IMR-90 (cell line): Measurements from ENCODE around the gene COL1A1. TPM values are rescaled to one million over a fixed set of nuclear protein-coding genes. Genes with fewer than 3 reads are reported as not detected.

Experiments
- ATAC-seq: fragments of 200-7000 bp; cut with Tn5 transposase; 2 replicates; pipeline ENCODE4 v1.9.1; 2020; ENCODE audit warnings: low read depth, mild to moderate bottlenecking, moderate library complexity
- BruUV-seq: library from RNA; stranded (reverse); fragments of 400-500 nt; replicated peaks from 2 replicates; lab custom pipeline; 2021; lab: Mats Ljungman, UMichigan
- CTCF ChIA-PET: fragments of 300-600 bp; formaldehyde crosslinking; extraction: SDS; loops from one replicate; lab custom pipeline; 2021; ENCODE audit warnings: antibody characterized with exemption; lab: Yijun Ruan, JAX
- POLR2A ChIA-PET: fragments of 300-600 bp; sonication (Branson Sonifier 250); formaldehyde crosslinking; loops from one replicate; lab custom pipeline; 2022; ENCODE audit warnings: antibody characterized with exemption; ENCODE audit not compliant: unreplicated experiment; lab: Charles Lee
- DNase-seq: peaks from one replicate; pipeline ENCODE4 v3.0.0; 2013
- H2AFZ ChIP-seq: replicated peaks from 2 replicates; pipeline ENCODE3; 2013; ENCODE audit warnings: low read length, mild to moderate bottlenecking; ENCODE audit not compliant: poor library complexity
- H2AK5ac ChIP-seq: 2 replicates; pipeline ENCODE4 v1.6.1; 2013; ENCODE audit warnings: low read depth, low read length, inconsistent platforms
- H2AK9ac ChIP-seq: replicated peaks from 2 replicates; pipeline ENCODE3; 2013; ENCODE audit warnings: mild to moderate bottlenecking, low read depth, low read length, moderate library complexity; ENCODE audit not compliant: poor library complexity
- H2BK120ac ChIP-seq: 2 replicates; pipeline ENCODE4 v1.6.1; 2013; ENCODE audit warnings: low read depth, low read length, inconsistent platforms
- H2BK15ac ChIP-seq: 3 replicates; pipeline ENCODE4 v1.6.1; 2013; ENCODE audit warnings: low read depth, low read length, inconsistent platforms
- H2BK20ac ChIP-seq: 2 replicates; pipeline ENCODE4 v1.6.1; 2013; ENCODE audit warnings: low read depth, mild to moderate bottlenecking, inconsistent platforms, low read length, moderate library complexity
- H2BK5ac ChIP-seq: 2 replicates; pipeline ENCODE4 v1.6.1; 2013; ENCODE audit warnings: mild to moderate bottlenecking, low read depth, low read length, inconsistent platforms; ENCODE audit not compliant: poor library complexity, severe bottlenecking
- H3K14ac ChIP-seq: replicated peaks from 2 replicates; pipeline ENCODE4 v1.6.1; 2013; ENCODE audit warnings: low read depth, low read length, inconsistent platforms
- H3K18ac ChIP-seq: 2 replicates; pipeline ENCODE4 v1.6.1; 2013; ENCODE audit warnings: low read depth, low read length, control low read depth
- H3K23ac ChIP-seq: 2 replicates; pipeline ENCODE4 v1.6.1; 2013; ENCODE audit warnings: low read depth, low read length, inconsistent platforms
- H3K27ac ChIP-seq: 2 replicates; pipeline ENCODE4 v1.5.1; 2013; ENCODE audit warnings: mild to moderate bottlenecking, control low read depth, low read length; ENCODE audit not compliant: insufficient read depth
- H3K27me3 ChIP-seq: 2 replicates; pipeline ENCODE4 v1.6.1; 2013; ENCODE audit warnings: low read length; ENCODE audit not compliant: control insufficient read depth, insufficient read depth
- H3K36me3 ChIP-seq: 2 replicates; pipeline ENCODE4 v1.6.1; 2013; ENCODE audit warnings: low read length, mixed read lengths; ENCODE audit not compliant: control insufficient read depth, insufficient read depth
- H3K4ac ChIP-seq: 2 replicates; pipeline ENCODE4 v1.6.1; 2013; ENCODE audit warnings: low read depth, low read length, inconsistent platforms
- H3K4me1 ChIP-seq: 2 replicates; pipeline ENCODE4 v1.6.1; 2013; ENCODE audit warnings: low read length, mixed read lengths; ENCODE audit not compliant: control insufficient read depth, insufficient read depth
- H3K4me2 ChIP-seq: 2 replicates; pipeline ENCODE4 v1.6.1; 2013; ENCODE audit warnings: low read depth, mild to moderate bottlenecking, control low read depth, low read length, moderate library complexity
- H3K4me3 ChIP-seq: 2 replicates; pipeline ENCODE4 v1.5.1; 2013; ENCODE audit warnings: low read depth, mild to moderate bottlenecking, control low read depth, low read length, moderate library complexity; ENCODE audit not compliant: insufficient read depth
- H3K56ac ChIP-seq: 2 replicates; pipeline ENCODE4 v1.6.1; 2013; ENCODE audit warnings: low read length, inconsistent platforms; ENCODE audit not compliant: insufficient read depth; ENCODE audit errors: extremely low read depth
- H3K79me1 ChIP-seq, 2 experiments: 2 replicates each; pipeline ENCODE4 v1.6.1; 2013; ENCODE audit warnings: low read length in 2 of 2, inconsistent platforms in 1 of 2, low read depth in 1 of 2
- H3K9ac ChIP-seq: 2 replicates; pipeline ENCODE4 v1.6.1; 2013; ENCODE audit warnings: low read depth, low read length, control low read depth
- H3K9me1 ChIP-seq: 2 replicates; pipeline ENCODE4 v1.6.1; 2013; ENCODE audit warnings: low read length, inconsistent platforms; ENCODE audit not compliant: insufficient read depth
- H3K9me3 ChIP-seq: 2 replicates; pipeline ENCODE4 v1.6.1; 2013; ENCODE audit warnings: low read length; ENCODE audit not compliant: control insufficient read depth, insufficient read depth
- H4K20me1 ChIP-seq: 2 replicates; pipeline ENCODE4 v1.6.1; 2013; ENCODE audit warnings: low read length, inconsistent platforms; ENCODE audit not compliant: insufficient read depth
- H4K5ac ChIP-seq: 2 replicates; pipeline ENCODE4 v1.6.1; 2013; ENCODE audit warnings: mild to moderate bottlenecking, low read depth, low read length, control low read depth
- H4K8ac ChIP-seq, 2 experiments: 2 replicates each; pipeline ENCODE4 v1.6.1; 2013; ENCODE audit warnings: low read depth in 2 of 2, low read length in 2 of 2, control low read depth in 1 of 2, inconsistent platforms in 1 of 2
- H4K91ac ChIP-seq: 2 replicates; pipeline ENCODE4 v1.6.1; 2013; ENCODE audit warnings: low read depth, low read length, inconsistent platforms; ENCODE audit not compliant: insufficient read depth
- CEBPB ChIP-seq: IDR thresholded peaks from 2 replicates; pipeline ENCODE4 v1.6.1; 2012; ENCODE audit warnings: low read depth, low read length, improper control_type of control experiment
- MXI1 ChIP-seq: IDR thresholded peaks from 2 replicates; pipeline ENCODE4 v1.6.1; 2012; ENCODE audit warnings: low read depth, mild to moderate bottlenecking, low read length, moderate library complexity, borderline replicate concordance
- RCOR1 ChIP-seq: IDR thresholded peaks from 2 replicates; pipeline ENCODE4 v1.6.1; 2012; ENCODE audit warnings: mild to moderate bottlenecking, low read length, improper control_type of control experiment; ENCODE audit not compliant: insufficient replicate concordance
- WGBS, 2 experiments: methylation state at CpG; one replicate each; pipeline versions ENCODE4 v1.1.5 to v1.1.7; 2013; ENCODE audit warnings: missing lambda C conversion rate in 2 of 2; ENCODE audit not compliant: insufficient read length in 1 of 2; ENCODE audit errors: extremely low coverage in 2 of 2; 5-methylcytosine and 5-hydroxymethylcytosine counted together
- dilution Hi-C: fragments of 300-500 bp; cut with HindIII; formaldehyde crosslinking; loops from one replicate; pipeline ENCODE4 v1.14.3; 2018; ENCODE audit warnings: low sequenced_read_pairs; ENCODE audit not compliant: unreplicated experiment
- in situ Hi-C: fragments of 300-500 bp; cut with MboI; formaldehyde crosslinking; loops from 3 replicates; pipeline ENCODE4 v1.14.3; 2019; ENCODE audit warnings: low sequenced_read_pairs, inconsistent platforms, mixed read lengths
- intact Hi-C: fragments of 100-400 bp; cut with micrococcal nuclease; formaldehyde crosslinking; loops from 2 replicates; pipeline ENCODE4 v1.10.0; 2022
- polyA plus RNA-seq, 3 experiments: library from polyadenylated mRNA; depleted of rRNA; stranded (reverse); fragments of >200 nt; gene quantifications; 2 replicates each; pipeline ENCODE4 v1.2.3, GENCODE V29; 2012; ENCODE audit warnings: low replicate concordance in 1 of 3
- total RNA-seq: library from RNA; depleted of rRNA; stranded (reverse); fragments of >200 nt; gene quantifications from 2 replicates; pipeline ENCODE4 v1.2.3, GENCODE V29; 2012

COL1A1 gene
- total and polyA plus RNA-seq, 2 of the 4 experiments (the other 2 are of a cell fraction) = 2,180 to 4,350 TPM

GRCh38 chr17:50239937-50240336 lies 38.5 kb upstream of the COL1A1 start:
- H2AFZ ChIP-seq = no peak overlapping the region
- H3K4me3 ChIP-seq = no peak overlapping the region
- BruUV-seq = no TSS peak
- H3K14ac ChIP-seq = 0 out of 2 replicates have a peak overlapping the region, but pooled peaks have one; percentile 62
- WGBS, 2 experiments = no CpG with 5 or more reads among the region's 4 CpGs
- H4K5ac ChIP-seq = no peak overlapping the region
- no peak for DNase-seq
- no peaks in the 10 kb centered on the region for H3K36me3 ChIP-seq
- 0 out of 2 replicates have a peak overlapping the region, but pooled peaks have one; percentile 5 for H3K23ac ChIP-seq
- no peaks in the 10 kb centered on the region for H3K27me3 ChIP-seq
- H2BK5ac ChIP-seq = no peak overlapping the region
- H3K4me1 ChIP-seq = peaks cover 9% of the 10 kb centered on the region; the same call in 1 of the 2 replicates
- H3K9me1 ChIP-seq = peaks cover 5% of the 10 kb centered on the region
- no peaks in the 10 kb centered on the region; a peak in 1 of 4 replicates for H3K79me1 ChIP-seq
- TF ChIP-seq MXI1 (no peak), CEBPB (no peak), RCOR1 (no peak)
- H3K4ac ChIP-seq = no peak overlapping the region; the same call in 1 of the 2 replicates
- intact Hi-C loops (no loop called here), in situ Hi-C loops (no loop called here), dilution Hi-C loops (no loop called here)
- H3K9ac ChIP-seq = no peak overlapping the region
- H2AK5ac ChIP-seq = no peak overlapping the region
- H3K9me3 ChIP-seq = no peaks in the 10 kb centered on the region; the same call in 1 of the 2 replicates
- ChIA-PET CTCF (no interaction called here), POLR2A (no interaction called here)
- no peak overlapping the region for H3K56ac ChIP-seq
- no peak overlapping the region for H3K4me2 ChIP-seq
- no peak overlapping the region for H4K91ac ChIP-seq
- no peak overlapping the region for H2BK20ac ChIP-seq
- H3K27ac ChIP-seq = no peak overlapping the region
- H2BK15ac ChIP-seq = no peak overlapping the region
- ATAC-seq = no peak
- H2BK120ac ChIP-seq = no peak overlapping the region
- no peak overlapping the region for H3K18ac ChIP-seq
- no peak overlapping the region for H4K8ac ChIP-seq
- H4K20me1 ChIP-seq = no peaks in the 10 kb centered on the region
- no peak overlapping the region for H2AK9ac ChIP-seq
